Prostate gland (tissue), 2 donors: ENCODE data around the gene OSBP2. TPM values are rescaled to one million over a fixed set of nuclear protein-coding genes. Genes with fewer than 3 reads are reported as not detected.
A peak's percentile ranks its signal among the peaks of the same experiment; 100 is the strongest.

Experiments used
- DNase-seq: peaks from one replicate; pipeline ENCODE4 v3.0.0-alpha.2; 2019; ENCODE audit warnings: low spot score
- H3K27ac ChIP-seq, 2 donors: fragments of 200-600 bp; sonication (generic); 2 replicates each; pipeline ENCODE4 v1.5.1; 2017 to 2019
- H3K27me3 ChIP-seq: fragments of 200-600 bp; sonication (generic); replicated peaks from 2 replicates; pipeline ENCODE4 v1.5.1; 2019; ENCODE audit not compliant: insufficient read depth
- H3K36me3 ChIP-seq, 2 donors: fragments of 200-600 bp; sonication (generic); 1 replicate in 1 of 2; 2 replicates in 1 of 2; pipeline versions ENCODE4 v1.5.1 to v1.8.1; 2017 to 2019
- H3K4me1 ChIP-seq: fragments of 200-600 bp; sonication (generic); replicated peaks from 2 replicates; pipeline ENCODE4 v1.5.1; 2019
- H3K4me3 ChIP-seq, 2 donors: fragments of 200-600 bp; sonication (generic); 2 replicates each; pipeline ENCODE4 v1.5.1; 2017 to 2019
- H3K9me3 ChIP-seq: fragments of 200-600 bp; sonication (generic); 2 replicates; pipeline ENCODE4 v1.5.1; 2017
- CTCF ChIP-seq, 4 experiments: fragments of 200-600 bp in 2 of 4; fragments of 450-650 bp in 2 of 4; sonication (generic) in 2 of 4; IDR thresholded peaks; 1 replicate in 3 of 4; 2 replicates in 1 of 4; pipeline ENCODE4 v1.5.1; 2016 to 2019; ENCODE audit warnings: antibody characterized with exemption in 4 of 4, mild to moderate bottlenecking in 2 of 4, moderate library complexity in 2 of 4
- POLR2A ChIP-seq: fragments of 450-650 bp; IDR thresholded peaks from one replicate; pipeline ENCODE4 v1.6.1; 2016; ENCODE audit warnings: antibody characterized with exemption, mild to moderate bottlenecking
- POLR2AphosphoS5 ChIP-seq: sonication (generic); formaldehyde crosslinking; IDR thresholded peaks from one replicate; pipeline ENCODE4 v1.6.1; 2017; ENCODE audit warnings: antibody characterized with exemption
- WGBS: methylation state at CpG from one replicate; pipeline ENCODE4 v1.1.5; 2018; 5-methylcytosine and 5-hydroxymethylcytosine counted together
- intact Hi-C: fragments of 100-400 bp; cut with DNase I; formaldehyde crosslinking; loops from one replicate; pipeline ENCODE4 v1.14.2; 2022
- total RNA-seq, 2 donors: library from RNA; depleted of rRNA; stranded (reverse); fragments of >200 nt; gene quantifications; one replicate each; pipeline ENCODE4 v1.1.0, GENCODE V29; 2016

The OSBP2 gene
- total RNA-seq, 2 donors from 2014 or later = 4.5 to 16.2 TPM

GRCh38 chr22:30918761-30919160 is 224.1 kb downstream of the OSBP2 start:
- TF ChIP-seq CTCF (IDR thresholded peaks at IDR 0.05) = no peak
- TF ChIP-seq POLR2A = no peak
- no peak for TF ChIP-seq POLR2AphosphoS5
- no peak for DNase-seq
- intact Hi-C loops = loop anchor here (5.0 kb wide), 1 partner anchor 291 kb away; no protein-coding TSS in a partner anchor
- Histone ChIP-seq H3K36me3 (no peaks in the 10 kb centered on the region), H3K27me3 (no peaks in the 10 kb centered on the region), H3K27ac (no peak overlapping the region), H3K4me1 (no peaks in the 10 kb centered on the region), H3K9me3 (no peaks in the 10 kb centered on the region), H3K4me3 (no peak overlapping the region)
- 96% methylated on average over 7 of the region's 7 CpGs for WGBS

GRCh38 chr22:30919973-30920372 is 225.3 kb downstream of the OSBP2 start:
- Histone ChIP-seq H3K27me3 (no peaks in the 10 kb centered on the region), H3K27ac (no peak overlapping the region), H3K36me3 (no peaks in the 10 kb centered on the region), H3K9me3 (no peaks in the 10 kb centered on the region), H3K4me1 (no peaks in the 10 kb centered on the region), H3K4me3 (no peak overlapping the region)
- intact Hi-C loops = loop anchor here (5.0 kb wide), 2 partner anchors 158 to 293 kb away; no protein-coding TSS in a partner anchor
- WGBS = 83% methylated on average over 7 of the region's 7 CpGs
- TF ChIP-seq POLR2AphosphoS5 = no peak
- no peak for TF ChIP-seq CTCF (IDR thresholded peaks at IDR 0.05)
- no peak for TF ChIP-seq POLR2A
- DNase-seq = no peak

DNA sequence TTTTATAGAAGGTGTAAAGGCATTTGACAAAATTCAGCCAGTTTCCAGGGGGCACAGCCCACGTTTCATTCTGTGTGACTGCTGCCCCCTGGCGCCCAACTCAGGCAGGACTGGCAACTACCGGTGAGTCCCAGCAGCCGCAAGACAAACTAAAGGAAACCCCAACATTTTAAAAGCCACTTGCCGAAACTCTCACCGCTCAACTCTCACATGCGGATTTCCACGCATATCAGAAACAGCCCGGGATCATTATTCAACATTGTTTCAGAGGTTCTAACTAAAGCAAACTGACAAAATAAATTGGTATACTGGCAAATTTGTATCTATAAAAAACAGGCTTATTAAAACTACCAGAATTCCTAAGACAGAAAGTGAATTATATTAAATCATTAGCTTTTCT is 225.7 kb downstream of the OSBP2 start:
- no peaks in the 10 kb centered on the region for H3K27me3 ChIP-seq
- no peak overlapping the region for H3K4me3 ChIP-seq
- intact Hi-C loops = loop anchor here (5.0 kb wide), 1 partner anchor 158 kb away; no protein-coding TSS in a partner anchor
- 2% methylated on average over 9 of the region's 9 CpGs for WGBS
- H3K27ac ChIP-seq = no peak overlapping the region
- TF ChIP-seq CTCF (IDR thresholded peaks at IDR 0.05) (peak; percentile 39 to 83 (median 83)), POLR2A (no peak), POLR2AphosphoS5 (no peak)
- no peaks in the 10 kb centered on the region for H3K9me3 ChIP-seq
- no peaks in the 10 kb centered on the region for H3K36me3 ChIP-seq
- H3K4me1 ChIP-seq = no peaks in the 10 kb centered on the region
- peak; percentile 65 for DNase-seq

GRCh38 chr22:30921108-30921507 is 226.4 kb downstream of the OSBP2 start:
- H3K27ac ChIP-seq = no peak overlapping the region
- H3K27me3 ChIP-seq = no peaks in the 10 kb centered on the region
- intact Hi-C loops = loop anchor here (5.0 kb wide), 1 partner anchor 159 kb away; no protein-coding TSS in a partner anchor
- TF ChIP-seq POLR2AphosphoS5 (no peak), POLR2A (no peak)
- H3K4me1 ChIP-seq = no peaks in the 10 kb centered on the region
- WGBS = 52% methylated on average over 6 of the region's 6 CpGs
- no peaks in the 10 kb centered on the region for H3K36me3 ChIP-seq
- DNase-seq = no peak
- H3K9me3 ChIP-seq = no peaks in the 10 kb centered on the region
- peak overlapping the region in 1 of 2 donors; percentile 21 for H3K4me3 ChIP-seq

DNA sequence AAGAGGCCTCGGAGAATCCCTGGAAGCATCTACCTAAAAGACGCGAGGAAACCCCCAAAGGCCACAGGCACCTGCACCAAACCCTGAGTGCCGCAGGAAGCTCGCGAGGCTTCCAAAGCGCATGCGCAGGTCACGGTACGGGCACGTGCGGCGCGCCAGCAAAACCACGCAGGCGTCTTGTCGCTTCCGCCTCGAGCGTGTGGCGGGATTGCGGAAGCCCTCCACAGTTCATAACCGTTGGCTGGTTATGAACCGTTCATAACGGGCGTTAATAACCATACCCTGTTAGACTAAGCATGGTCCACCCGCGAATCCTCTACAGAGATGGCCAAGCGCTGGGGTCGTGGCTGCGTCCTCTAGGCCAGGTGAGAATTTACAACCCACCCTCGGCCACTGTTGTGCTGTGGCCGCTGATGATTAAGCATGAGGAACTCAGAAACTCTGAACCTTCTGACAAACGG is 227.5 kb downstream of the OSBP2 start:
- DNase-seq = peak; percentile 32

More for the DNA sequence above, 227.5 kb downstream of the OSBP2 start:
- Histone ChIP-seq H3K4me3 (peak overlapping the region; percentile 21 to 31), H3K9me3 (no peaks in the 10 kb centered on the region), H3K27ac (no peak overlapping the region), H3K4me1 (no peaks in the 10 kb centered on the region), H3K36me3 (no peaks in the 10 kb centered on the region), H3K27me3 (no peaks in the 10 kb centered on the region)
- 44% methylated on average over 34 of the region's 34 CpGs for WGBS
- TF ChIP-seq POLR2AphosphoS5 (peak; percentile 33), POLR2A (no peak)
- intact Hi-C loops = loop anchor here (5.0 kb wide), 1 partner anchor 160 kb away; no protein-coding TSS in a partner anchor
